GM18861 (cell line): ENCODE measurements around the gene KIF13A.
"Not testable (repeated sequence)": the region's sequence is repeated elsewhere in the genome, so short reads cannot be mapped to it uniquely, and the experiment has no call there.

Experiments used
- ATAC-seq: cut with Tn5 transposase; IDR thresholded peaks from one replicate; pipeline ENCODE4 v1.9.1; 2021; ENCODE audit not compliant: unreplicated experiment

KIF13A gene

DNA sequence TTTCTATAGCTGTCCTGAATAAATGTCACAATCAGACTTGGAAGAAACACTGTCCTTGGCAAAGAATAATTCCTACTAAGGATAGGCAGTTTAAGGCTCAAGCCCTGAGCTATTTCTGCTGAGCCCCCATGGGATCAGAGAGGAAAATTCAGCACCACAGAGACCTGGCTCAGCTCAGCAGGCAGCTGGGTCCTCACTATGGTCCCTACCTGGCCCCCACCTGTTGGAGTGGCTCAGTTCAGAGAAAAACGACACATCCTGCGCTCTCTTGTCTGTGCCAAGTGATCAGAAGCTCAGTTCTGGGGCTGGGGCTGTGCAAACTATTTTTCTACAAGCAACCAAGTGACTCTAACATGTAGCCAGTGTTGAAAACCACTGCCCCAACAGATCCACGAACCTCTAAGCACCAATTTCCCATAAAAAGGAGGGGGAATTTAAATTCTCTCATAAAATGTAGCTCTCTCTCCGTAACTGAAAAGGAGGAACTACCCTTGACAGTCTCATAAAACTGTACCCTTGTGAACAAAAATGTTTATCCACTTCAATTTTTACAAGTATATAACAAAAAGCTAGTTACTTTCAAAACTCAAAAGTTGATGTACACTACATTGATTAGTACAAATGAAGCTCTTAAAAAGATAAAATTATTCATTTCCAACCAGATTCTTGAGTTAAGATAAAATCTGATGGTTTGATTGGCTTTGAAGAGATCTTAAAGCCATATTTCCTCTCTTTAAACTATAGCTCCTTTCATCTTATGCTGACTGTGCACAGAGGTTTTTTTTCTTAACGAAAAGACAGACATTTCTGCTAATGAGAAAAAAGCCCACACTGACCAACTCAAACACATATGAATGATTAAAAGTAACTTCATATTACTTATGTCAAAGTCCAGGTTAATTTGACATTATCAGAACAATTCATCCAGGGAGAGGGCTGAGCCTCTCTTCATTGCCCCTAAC lies 52.0 kb downstream of the KIF13A start:
- no peak for ATAC-seq

DNA sequence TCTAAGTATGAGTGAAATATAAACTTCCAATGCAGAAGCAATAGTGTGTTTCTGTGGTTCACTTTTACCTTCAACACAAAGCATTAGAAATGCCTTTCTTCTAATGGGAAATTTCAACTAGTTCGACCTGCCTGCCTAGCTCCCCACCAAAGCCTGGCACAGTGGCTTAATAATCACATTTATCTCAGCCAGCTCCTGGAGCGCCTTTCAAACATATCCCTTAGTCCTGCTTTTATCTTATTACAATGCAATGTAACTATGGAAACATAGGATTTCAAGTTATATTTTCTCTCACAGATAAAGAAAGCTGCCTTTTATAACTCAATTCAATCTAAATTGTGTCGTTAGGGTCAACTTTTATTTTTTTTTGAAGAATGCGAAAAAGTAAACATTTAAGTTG lies 53.7 kb downstream of the KIF13A start:
- no peak for ATAC-seq

DNA sequence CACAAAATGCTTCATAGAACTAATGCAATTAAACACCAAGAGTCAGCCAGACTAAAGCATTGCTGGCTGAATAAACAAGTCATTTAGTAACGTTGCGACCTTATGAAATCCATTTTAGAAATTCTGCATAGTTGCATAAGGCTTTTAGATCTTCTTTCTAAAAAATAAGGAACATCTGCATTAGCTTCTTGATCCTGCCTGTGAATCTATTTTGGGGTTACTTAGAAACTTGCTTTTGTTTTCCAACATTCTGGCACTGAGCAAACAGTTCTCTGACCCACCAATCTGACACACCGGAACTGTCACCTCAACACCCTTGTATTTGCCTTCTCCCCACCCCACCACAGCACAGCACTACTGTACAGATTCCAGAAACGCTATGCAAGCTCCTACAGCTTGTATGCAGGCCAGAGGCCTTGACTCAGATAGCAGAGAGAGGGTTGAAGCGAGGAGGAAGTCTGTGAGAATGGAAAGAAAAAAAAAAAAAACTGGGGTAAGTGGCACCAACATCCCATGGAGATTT lies 55.0 kb downstream of the KIF13A start:
- ATAC-seq: no peak

DNA sequence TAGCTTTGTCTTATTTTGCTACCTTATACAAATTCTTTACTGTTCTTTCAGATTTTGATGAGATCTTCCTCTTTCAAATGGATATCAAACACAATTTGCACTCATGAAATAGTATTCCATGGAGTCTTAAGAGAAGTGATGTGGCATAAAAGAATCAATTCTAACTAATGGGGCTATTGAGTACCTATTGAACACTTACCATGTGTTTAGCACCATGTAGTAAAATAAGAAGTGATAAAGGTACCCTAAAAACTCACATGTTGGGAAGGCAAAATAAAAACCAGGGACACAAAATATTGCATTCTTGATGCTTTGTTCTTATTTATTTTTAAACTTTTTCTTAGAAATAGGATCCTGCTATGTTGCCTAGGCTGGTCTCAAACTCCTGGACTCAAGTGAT lies 56.2 kb downstream of the KIF13A start:
- ATAC-seq: no peak

DNA sequence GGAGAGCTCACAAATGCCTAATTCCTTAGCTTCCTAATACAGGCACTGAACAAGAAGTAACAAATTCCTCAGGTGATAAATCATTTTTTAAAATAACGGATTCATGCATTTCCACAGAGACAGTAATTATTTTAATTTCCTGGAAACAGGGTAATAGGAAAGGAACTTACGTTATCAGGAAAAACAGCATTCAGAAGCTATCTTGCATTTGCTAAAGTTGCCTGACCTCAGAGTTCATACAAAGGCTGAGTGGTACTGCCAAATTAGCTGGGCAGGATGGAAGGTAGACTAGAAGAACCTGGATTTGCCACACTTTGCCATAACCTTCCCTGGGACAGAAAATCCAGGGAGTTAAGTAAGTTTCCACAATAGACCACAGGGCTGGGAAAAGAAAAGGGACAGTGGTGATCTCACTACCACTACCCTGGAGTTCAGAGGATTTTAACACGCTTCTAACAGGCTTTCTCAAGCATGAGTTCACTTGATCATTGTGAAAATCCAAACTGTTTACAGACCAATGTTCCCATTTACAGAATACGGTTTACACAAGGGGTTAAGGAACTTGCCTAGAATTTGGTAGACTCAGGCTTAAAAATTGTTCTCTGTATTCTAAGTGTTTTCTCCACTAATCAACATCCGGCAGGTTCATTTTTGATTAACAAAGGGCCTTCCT lies 57.0 kb downstream of the KIF13A start:
- ATAC-seq: no peak

DNA sequence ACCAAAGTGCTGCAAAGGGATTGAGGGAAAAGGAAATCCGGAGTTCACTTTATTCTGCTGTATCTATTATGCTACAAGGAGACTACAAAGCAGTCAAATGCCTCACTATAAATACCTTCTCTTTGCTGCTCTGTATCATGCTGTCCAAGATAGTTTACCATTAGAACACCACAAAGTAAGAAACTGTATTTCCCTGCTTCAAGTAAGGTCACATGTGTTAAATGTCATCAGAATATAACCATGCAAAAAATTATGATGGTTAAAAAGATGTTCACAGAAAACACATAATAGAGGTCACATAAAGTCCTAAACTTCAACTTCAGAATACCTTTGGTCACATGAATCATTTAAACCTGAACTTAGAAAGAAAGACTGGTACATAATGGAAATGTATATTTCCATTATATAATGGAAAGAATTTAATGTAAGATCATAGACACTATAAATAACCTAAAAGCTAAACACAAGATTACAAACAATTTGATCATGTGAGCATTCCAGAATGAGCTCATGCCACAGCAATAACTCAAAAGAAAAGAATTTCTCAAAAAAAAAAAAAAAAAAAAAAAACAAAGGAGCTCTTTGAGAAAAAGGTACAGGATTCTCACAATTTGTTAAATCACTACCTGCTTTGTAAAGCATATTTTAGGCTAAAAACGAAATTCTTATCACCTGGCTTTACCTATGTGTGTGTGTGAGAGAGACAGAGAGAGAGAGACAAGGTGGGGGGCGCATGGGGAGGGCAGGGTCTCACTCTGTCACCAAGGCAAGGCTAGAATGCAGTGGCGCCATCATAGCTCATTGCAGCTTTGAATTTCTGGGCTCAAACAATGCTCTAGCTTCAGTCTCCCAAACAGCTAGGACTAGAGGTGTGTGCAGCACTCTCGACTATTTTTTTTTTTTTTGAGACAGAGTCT lies 58.7 kb downstream of the KIF13A start:
- ATAC-seq: no peak

DNA sequence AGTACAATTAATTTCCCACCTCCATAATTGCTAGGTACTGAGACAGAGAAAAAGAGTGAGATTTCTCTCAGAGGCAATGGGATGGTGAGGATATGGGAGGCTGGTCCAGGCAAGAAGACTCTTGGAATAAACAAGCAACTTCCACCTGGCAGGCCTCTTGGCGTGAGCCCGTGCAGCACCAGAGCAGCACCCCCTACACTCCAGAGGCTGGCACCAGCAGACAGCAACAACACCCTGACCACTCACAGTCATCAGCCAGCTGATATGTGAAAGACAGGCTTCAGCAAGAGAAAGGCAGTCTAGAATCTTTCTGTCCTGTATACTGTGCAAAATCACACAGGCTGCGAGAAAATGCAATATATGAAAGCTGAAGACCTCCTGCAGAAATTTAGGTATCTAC lies 59.7 kb downstream of the KIF13A start:
- ATAC-seq: no peak

DNA sequence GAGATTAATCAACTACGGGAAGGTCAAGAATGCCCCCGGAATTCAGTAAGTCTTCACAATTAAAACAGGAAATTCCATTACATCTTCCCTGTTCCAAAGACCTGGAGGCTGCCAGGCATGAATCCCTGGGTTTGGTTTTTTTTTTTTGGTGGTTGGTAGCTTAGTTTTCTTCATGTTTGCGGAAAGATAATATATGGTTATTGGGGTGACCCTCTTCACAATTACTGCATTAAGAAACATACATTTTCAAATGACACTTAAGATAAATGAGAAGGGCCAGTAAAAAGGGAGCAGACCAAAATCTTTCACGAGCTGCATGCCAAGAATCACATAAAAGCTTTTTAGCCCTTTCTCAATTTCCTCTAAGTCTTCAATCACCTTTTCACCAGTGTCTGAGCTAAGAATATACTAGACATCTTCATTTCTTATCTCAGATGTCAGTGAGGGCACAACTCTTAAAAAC lies 64.0 kb downstream of the KIF13A start:
- no peak for ATAC-seq

DNA sequence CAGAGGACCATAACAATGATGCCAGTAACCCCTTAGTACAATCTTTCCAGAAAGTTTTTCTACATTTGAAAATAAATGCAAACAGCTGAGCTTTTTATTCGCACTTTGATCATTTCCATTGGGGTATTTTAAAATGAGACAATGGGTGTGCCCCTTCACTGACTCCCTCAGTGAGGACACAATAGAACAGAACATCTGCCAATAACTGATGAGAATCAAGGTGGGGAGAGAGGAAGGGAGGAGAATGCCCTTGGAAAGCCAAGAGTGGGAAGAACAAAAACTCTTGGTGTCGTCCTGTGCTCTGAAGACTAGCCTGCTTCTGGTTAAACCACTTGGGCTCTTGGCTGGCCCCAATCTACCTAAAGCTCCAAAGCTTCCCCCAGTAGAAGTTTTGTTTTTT lies 66.0 kb downstream of the KIF13A start:
- ATAC-seq: no peak

DNA sequence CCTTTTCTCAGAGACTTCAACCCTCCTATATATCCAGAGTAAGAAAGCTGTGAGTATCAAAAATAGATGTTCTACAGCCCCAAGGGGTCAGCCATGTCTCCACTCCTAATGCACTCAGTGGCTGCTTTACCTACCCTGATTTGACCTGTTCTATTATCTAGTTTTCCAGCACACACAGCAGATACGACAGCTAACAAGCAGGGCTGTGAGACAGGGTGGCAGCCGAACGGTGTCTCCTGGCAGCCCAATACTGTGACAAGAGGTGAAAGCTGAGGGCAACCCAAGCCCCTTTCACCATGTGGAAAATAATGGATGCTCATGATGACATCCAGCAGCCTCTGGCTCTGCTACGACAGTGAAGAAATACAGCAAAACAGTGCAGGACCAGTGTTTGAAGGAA lies 67.9 kb downstream of the KIF13A start:
- no peak for ATAC-seq

DNA sequence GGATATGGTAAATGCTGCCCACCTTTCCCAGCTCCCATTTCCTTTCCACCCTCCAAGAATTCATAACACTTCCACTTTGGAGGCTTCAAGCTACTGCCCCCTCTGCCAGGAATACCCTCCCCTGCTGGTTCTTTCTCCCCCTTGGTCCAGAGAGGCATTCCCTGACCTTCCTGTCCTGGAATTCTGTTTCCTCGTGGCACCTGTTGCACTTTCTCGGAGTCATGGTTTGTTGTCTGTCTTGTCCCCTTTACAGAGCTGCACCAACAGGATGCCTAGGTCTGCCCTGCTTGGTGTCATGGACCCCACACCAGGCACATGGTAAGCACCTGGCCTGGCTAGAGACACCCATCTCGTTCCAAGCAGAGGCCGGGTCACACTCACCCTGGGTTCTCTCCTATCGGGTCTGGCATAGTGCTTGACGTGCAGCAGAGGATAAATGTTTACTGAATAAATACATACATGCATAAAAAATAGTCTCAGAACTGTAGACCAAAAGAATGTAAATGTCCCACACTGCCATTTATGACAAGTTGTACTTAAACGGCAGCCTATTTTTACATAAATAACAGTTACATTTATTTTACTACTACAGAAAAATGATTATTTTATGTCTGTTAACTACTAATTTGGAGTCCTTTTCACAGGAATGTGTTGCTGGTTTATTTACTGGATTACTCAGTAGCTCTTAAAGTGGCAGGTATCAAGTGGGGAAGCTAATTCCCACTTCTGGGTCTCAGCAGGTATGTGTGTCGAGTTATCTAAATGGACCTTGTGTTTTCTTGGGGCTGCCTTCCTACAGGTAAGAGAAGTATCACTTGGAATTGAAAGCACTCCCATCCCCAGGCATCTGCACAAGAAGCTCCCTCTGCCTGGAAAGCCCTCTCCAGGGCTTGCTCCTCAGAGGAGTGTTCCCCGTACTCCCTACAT lies 69.3 kb downstream of the KIF13A start:
- no peak for ATAC-seq

DNA sequence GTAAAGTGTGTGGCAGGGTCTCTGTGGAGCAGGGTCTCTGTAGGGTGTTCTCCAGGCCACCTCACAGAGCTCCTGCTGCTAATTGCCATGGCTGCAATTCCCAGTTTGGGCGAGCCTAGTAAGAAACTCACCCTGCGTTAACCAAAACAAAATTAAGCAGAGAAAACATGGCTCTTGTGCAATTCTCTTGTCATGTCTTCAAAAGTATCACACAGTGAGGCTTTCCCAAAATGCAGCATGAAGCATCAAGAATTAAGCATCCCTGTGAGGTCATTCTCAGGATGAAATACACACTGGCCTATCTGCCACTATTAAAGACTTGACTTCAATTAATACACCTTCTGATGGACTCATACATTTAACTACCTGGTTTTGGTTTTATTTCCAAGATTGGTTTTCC lies 72.8 kb downstream of the KIF13A start:
- no peak for ATAC-seq

DNA sequence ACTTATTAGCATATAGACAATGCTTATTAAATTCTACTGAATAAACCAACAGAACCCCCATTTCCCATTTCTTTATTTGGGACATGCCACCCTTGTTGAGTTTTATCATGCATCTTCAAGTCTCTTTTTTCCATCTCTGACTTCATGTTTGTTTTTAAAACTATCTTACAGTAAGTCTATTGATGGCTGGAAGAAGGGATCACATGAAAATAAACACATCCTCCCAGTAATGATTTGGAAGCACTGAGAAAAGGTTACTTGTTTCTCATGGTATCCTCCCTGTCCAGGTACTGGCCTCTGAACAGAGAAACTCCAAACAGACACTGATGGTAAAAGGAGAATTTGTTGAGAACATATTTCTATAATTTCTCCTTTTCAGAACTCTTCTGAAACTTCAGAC lies 74.9 kb downstream of the KIF13A start:
- no peak for ATAC-seq

DNA sequence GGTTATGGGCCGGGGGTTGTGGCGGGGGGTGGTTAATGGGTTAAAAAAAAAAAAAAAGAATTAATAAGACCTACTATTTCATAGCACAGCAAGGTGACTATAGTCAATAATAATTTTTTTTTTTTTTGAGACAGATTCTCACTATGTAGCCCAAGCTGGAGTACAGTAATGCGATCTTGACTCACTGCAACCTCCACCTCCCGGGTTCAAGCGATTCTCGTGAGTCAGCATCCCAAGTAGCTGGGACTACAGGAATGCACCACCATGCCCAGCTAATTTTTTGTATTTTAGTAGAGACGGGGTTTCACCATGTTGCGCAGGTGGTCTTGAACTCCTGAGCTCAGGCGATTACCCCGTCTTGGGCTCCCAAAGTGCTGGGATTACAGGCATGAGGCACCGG lies 75.8 kb downstream of the KIF13A start:
- not testable (repeated sequence) for ATAC-seq

DNA sequence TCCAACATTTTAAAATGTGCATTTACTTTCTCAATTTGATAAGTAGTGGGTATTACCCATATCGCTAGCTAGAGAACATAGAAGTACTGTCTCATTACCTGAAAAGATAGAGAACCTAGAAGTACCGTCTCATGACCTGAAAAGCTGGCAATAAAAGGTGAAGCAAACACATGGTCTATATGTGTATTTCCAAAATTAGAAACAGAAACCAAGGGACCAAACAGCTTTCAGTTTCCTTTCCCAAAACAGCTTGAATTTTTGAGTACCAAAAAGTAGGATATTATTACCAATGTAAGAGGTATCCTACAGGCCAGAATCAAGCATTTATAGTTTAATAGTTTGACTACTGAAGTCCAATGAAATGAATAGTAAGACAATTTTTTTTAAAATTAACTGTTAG lies 77.2 kb downstream of the KIF13A start:
- no peak for ATAC-seq

DNA sequence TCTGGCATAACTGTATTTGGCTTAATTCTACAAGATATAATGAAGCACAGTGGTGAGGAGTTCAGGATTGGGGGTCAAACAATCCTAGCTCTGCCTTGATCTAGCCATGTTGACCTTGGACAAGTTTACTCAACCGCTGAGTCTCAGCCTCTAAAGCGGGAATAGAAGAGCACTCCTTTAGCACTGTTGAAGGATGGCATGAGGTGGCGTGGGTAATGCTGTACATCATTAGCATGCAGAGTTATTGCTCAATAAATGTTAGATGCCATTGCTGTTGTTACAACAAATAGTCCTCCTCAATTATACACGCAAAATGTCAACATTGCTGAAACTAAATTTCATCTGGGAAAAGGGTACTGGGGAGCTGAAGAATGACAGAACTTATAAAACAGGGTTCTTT lies 78.6 kb downstream of the KIF13A start:
- no peak for ATAC-seq

DNA sequence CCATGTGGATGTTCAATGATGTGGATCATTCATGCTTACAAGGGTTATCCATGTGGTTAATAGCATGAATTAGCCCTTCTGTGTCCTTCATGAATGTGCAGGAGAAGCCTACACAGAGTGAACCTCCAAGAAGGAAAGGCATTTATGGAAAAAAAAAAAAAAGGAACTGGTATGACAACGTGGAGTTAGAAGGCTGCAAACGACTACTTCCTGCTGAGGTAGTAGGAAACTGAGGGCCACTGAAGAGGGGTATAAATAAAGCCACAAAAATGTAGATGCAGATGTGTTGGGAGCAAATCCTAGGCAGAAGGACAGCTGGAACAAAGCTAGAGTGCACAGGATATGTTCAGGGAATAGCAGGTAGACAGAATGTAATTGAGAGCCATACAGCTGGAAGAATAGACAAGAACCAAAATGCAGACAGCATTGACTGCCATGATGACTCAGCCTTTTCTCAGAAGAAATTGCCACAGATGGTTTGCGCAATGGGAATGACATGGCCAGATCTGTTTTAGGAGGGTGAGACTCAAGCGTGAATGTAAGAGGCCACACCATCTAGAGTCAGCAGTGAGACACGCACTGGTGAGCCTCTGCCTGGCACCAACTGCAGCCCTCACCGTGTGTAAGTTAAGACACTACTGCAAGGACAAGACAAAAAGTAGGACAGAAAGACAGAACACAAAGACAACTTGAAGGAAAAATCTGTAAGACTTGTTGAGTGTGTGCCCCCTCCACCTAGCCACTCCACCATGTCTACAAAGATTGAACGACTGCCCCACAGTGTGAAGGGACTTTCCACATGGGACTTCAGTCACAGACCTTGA lies 79.8 kb downstream of the KIF13A start:
- ATAC-seq: no peak

DNA sequence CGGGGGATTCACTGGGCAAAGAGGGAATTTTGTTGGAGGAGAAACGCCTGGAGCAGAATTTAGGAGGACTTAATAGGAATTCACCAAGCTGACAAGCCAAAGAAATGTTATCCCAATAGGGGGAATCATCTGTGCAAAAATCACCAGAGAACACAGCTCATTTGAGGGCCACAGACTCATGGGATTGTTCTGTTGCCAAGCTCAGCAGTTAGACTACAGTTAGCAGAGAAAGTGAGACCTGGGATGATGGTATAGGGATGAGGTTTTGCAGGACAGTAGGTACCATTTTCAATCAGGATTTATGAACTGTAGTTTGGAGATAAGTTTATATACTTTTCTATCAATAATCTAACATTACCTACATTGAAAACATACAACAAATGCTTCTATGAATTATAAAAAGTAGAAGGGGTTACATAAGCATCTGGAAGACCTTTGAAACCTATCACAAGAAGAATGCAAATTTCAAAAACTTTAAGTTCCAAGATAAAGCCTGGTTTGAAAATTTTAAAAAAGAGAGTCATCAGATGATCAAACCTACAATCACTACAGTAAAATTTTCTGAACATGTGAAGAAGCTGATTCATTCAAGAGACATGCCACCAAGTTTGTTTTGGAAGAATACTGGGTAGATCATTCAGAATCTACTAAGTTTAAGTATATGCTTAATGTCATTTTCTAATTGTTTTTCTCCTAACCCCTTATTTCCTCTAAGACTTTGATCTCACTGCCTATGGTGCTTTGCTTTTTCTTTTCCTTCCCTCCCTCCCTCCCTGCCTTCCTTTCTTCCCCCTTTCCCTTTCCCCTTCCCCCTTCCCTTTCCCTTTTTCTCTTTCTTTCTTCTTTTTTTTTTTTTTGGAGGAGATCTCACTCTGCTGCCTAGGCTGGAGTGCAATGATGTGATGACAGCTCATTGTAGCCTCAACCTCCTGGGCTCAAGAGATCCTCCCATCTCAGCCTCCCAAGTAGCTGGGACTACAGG lies 81.5 kb downstream of the KIF13A start:
- no peak for ATAC-seq
